ENCODE measurements around the gene NTNG2. TPM values are rescaled to one million over a fixed set of nuclear protein-coding genes. Genes with fewer than 3 reads are reported as not detected.

Gene NTNG2
- total RNA-seq, 1 donor, result 2.4 TPM

- H3K4me3 ChIP-seq (ENCODE audit: low read depth, low read length), result no peak overlapping the region
- DNase-seq (ENCODE audit: low read depth), result no peak
- TF ChIP-seq, protein P1, sequence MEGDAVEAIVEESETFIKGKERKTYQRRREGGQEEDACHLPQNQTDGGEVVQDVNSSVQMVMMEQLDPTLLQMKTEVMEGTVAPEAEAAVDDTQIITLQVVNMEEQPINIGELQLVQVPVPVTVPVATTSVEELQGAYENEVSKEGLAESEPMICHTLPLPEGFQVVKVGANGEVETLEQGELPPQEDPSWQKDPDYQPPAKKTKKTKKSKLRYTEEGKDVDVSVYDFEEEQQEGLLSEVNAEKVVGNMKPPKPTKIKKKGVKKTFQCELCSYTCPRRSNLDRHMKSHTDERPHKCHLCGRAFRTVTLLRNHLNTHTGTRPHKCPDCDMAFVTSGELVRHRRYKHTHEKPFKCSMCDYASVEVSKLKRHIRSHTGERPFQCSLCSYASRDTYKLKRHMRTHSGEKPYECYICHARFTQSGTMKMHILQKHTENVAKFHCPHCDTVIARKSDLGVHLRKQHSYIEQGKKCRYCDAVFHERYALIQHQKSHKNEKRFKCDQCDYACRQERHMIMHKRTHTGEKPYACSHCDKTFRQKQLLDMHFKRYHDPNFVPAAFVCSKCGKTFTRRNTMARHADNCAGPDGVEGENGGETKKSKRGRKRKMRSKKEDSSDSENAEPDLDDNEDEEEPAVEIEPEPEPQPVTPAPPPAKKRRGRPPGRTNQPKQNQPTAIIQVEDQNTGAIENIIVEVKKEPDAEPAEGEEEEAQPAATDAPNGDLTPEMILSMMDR (IDR thresholded peaks at IDR 0.05; ENCODE audit: insufficient read depth, low read length), result no peak
Observed at GRCh38 chr9:132197856-132198550, 36.1 kb downstream of the NTNG2 start.

DNA sequence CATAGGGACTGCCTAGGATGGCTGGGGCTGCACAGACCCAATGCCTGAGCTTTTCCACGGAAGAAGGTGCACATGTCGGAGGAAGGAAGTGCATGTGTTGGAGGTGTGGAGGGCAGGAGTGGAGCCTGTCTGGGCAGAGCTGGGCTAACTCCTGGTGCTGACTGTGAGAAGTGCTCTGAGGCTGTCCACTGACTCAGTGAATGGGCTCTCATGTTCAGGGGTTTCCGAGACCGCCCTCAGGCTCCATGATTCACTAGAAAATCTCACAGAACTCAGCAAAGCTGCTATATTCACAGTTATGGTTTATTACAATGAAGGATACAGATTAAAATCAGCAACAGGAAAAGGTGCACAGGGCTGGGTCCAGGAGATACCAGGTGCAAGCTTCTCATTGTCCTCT lies 37.2 kb downstream of the NTNG2 start:
- DNase-seq (ENCODE audit: low read depth), result no peak
- TF ChIP-seq, protein P1 (IDR thresholded peaks at IDR 0.05; ENCODE audit: insufficient read depth, low read length), result no peak
- no peak overlapping the region for H3K4me3 ChIP-seq (ENCODE audit: low read depth, low read length)

- no peak overlapping the region for H3K4me3 ChIP-seq (ENCODE audit: low read depth, low read length)
- DNase-seq (ENCODE audit: low read depth), result no peak
- TF ChIP-seq, protein P1 (IDR thresholded peaks at IDR 0.05; ENCODE audit: insufficient read depth, low read length), result no peak
Observed at GRCh38 chr9:132200706-132201105, 38.8 kb downstream of the NTNG2 start.

- no peak overlapping the region for H3K4me3 ChIP-seq (ENCODE audit: low read depth, low read length)
- DNase-seq (ENCODE audit: low read depth), result no peak
- TF ChIP-seq, protein P1 (IDR thresholded peaks at IDR 0.05; ENCODE audit: insufficient read depth, low read length), result no peak
Observed at GRCh38 chr9:132201139-132201538, 39.3 kb downstream of the NTNG2 start.

- no peak for DNase-seq (ENCODE audit: low read depth)
- TF ChIP-seq, protein P1 (IDR thresholded peaks at IDR 0.05; ENCODE audit: insufficient read depth, low read length), result no peak
- no peak overlapping the region for H3K4me3 ChIP-seq (ENCODE audit: low read depth, low read length)
Observed at GRCh38 chr9:132201780-132202703, 40.2 kb downstream of the NTNG2 start.

DNA sequence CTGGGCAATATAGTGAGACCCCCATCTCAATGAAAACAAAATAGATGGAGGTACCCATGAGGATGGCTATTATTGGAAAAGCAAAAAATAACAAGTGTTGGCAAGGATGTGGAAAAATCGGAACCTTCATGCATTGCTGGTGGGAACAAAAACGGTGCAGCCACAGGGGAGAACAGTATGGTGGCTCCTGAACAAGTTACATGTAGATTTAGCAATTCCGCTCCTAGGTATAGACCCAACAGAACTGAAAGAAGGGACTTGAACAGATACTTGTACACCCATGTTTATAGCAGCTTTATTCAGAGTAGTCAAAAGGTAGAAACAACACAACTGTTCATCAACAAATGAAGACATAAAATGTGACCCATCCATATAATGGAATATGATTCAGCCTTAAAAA lies 43.0 kb downstream of the NTNG2 start:
- H3K4me3 ChIP-seq (ENCODE audit: low read depth, low read length), result no peak overlapping the region
- TF ChIP-seq, protein P1 (IDR thresholded peaks at IDR 0.05; ENCODE audit: insufficient read depth, low read length), result no peak
- DNase-seq (ENCODE audit: low read depth), result no peak
